DMS79 treated with DMSO at 0.1 percent for 48 hours (cell line): ENCODE measurements around the gene PCDHB3.
"Not testable (repeated sequence)": the region's sequence is repeated elsewhere in the genome, so short reads cannot be mapped to it uniquely, and the experiment has no call there.

Source experiments
- DNase-seq: peaks from one replicate; lab custom pipeline; 2025; lab: John Stamatoyannopoulos, UW

Gene PCDHB3

GRCh38 chr5:141135718-141136266, 35.5 kb downstream of the PCDHB3 start:
- no peak for DNase-seq

GRCh38 chr5:141137346-141137745, 37.1 kb downstream of the PCDHB3 start:
- not testable (repeated sequence) for DNase-seq

- DNase-seq, result no peak
Observed at GRCh38 chr5:141149812-141150211, 49.5 kb downstream of the PCDHB3 start, which contains the start of gene PCDHB6. TSS of gene PCDHB6 (plus strand) at chr5:141150057. CDS start at chr5:141150258, 201 bp downstream.

- no peak for DNase-seq
Observed at GRCh38 chr5:141150224-141150992, 50.1 kb downstream of the PCDHB3 start.

- DNase-seq, result no peak
Observed at GRCh38 chr5:141150993-141151325, 50.7 kb downstream of the PCDHB3 start.

GRCh38 chr5:141151632-141152031, 51.4 kb downstream of the PCDHB3 start:
- not testable (repeated sequence) for DNase-seq

GRCh38 chr5:141152096-141152495, 51.8 kb downstream of the PCDHB3 start:
- DNase-seq, result not testable (repeated sequence)
